ENCODE results near the gene GYS1. TPM values are rescaled to one million over a fixed set of nuclear protein-coding genes. Genes with fewer than 3 reads are reported as not detected.
A peak's percentile ranks its signal among the peaks of the same experiment; 100 is the strongest.

The GYS1 gene
- total RNA-seq, 4 donors from 2014 or later: 33.3 to 39.3 (median 37.3) TPM

DNA sequence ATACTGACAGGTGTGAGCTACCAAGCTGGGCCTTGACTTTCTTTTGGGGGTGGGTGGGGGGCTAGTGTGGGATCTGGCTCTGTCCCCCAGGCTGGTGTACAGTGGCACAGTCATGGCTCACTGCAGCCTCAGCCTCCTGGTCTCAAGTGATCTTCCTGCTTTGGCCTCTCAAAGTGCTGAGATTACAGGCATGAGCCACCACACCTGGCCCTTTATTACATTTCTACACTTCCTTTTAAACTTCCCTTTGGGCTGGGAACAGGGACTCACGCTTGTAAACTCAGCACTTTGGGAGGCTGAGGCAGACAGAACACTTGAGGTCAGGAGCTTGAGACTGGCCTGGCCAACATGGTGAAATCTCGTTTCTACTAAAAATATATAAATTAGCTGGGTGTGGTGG, 16.0 kb downstream of the GYS1 start:
- TF ChIP-seq, protein P1, sequence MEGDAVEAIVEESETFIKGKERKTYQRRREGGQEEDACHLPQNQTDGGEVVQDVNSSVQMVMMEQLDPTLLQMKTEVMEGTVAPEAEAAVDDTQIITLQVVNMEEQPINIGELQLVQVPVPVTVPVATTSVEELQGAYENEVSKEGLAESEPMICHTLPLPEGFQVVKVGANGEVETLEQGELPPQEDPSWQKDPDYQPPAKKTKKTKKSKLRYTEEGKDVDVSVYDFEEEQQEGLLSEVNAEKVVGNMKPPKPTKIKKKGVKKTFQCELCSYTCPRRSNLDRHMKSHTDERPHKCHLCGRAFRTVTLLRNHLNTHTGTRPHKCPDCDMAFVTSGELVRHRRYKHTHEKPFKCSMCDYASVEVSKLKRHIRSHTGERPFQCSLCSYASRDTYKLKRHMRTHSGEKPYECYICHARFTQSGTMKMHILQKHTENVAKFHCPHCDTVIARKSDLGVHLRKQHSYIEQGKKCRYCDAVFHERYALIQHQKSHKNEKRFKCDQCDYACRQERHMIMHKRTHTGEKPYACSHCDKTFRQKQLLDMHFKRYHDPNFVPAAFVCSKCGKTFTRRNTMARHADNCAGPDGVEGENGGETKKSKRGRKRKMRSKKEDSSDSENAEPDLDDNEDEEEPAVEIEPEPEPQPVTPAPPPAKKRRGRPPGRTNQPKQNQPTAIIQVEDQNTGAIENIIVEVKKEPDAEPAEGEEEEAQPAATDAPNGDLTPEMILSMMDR (IDR thresholded peaks at IDR 0.05): no peak
- H3K27ac ChIP-seq (replicated peaks in 1 of 4): peak overlapping the region in 2 of 4 donors; percentile 22 to 88
- H3K9me3 ChIP-seq: no peaks in the 10 kb centered on the region
- 71% methylated on average over 2 of the region's 2 CpGs for WGBS
- H3K4me1 ChIP-seq: peaks cover 20 to 23% (median 22%) of the 10 kb centered on the region in 4 donors
- DNase-seq (ENCODE audit: extremely low spot score): no peak
- H3K4me3 ChIP-seq: no peak overlapping the region
- peaks cover 19 to 77% (median 59%) of the 10 kb centered on the region in 4 donors for H3K36me3 ChIP-seq
- intact Hi-C loops (cut with DNase I): no loop called here
- no peaks in the 10 kb centered on the region for H3K27me3 ChIP-seq

DNA sequence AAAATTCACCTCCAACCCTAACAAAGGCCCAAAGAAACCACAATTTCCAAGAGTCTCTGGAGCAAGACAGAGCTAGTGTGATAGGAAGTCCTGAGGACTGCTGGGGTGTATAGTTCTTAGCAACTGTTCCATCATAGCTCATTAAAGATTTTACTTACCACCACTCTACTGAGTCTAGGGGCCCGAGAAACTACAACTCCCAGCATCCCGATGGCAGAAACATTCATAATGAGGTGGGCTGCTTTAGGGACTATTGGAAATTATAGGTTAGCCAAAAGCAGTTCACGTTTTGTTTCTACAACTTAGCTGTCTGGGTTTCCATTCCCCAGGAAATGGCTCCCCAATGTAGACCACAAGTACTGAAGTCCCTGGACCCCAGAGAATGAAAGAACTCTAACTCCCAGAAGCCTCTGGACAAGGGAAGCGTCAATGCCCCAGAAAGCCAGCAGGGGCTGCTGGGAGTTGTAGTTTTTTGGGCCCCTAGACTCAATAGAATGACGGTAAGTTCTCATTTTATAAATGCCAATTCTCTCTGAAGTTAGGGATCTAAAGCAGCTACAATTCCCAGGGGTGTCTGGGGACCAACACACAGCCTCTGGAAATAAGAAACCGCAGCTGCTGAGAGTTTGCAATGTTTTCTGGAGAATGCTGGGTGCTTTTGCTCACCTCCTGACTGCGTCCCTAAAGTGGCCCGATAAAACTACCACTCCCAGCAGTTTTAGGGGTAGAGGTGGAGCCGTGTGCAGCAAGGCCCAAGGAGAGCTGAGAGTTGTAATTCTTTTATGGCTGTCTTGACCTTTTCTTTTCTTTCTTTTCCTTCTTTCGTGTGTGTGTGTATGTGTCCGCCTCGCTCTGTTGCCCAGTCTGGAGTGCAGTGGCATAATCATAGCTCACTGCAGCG, 16.9 kb downstream of the GYS1 start:
- H3K9me3 ChIP-seq: no peaks in the 10 kb centered on the region
- no peak overlapping the region for H3K4me3 ChIP-seq
- intact Hi-C loops (cut with DNase I): no loop called here
- no peaks in the 10 kb centered on the region for H3K27me3 ChIP-seq
- TF ChIP-seq POLR2A (IDR thresholded peaks at IDR 0.05; ENCODE audit: low read depth) (no peak), EP300 (IDR thresholded peaks at IDR 0.05) (no peak), POLR2AphosphoS5 (IDR thresholded peaks at IDR 0.05) (peak in 1 of 2 donors; percentile 12)
- TF ChIP-seq, protein P1 (IDR thresholded peaks at IDR 0.05): peak in 2 of 3 experiments; percentile 14 to 17
- H3K27ac ChIP-seq (replicated peaks in 1 of 4): no peak overlapping the region
- 87% methylated on average over 12 of the region's 13 CpGs for WGBS
- peaks cover 19 to 77% (median 59%) of the 10 kb centered on the region in 4 donors for H3K36me3 ChIP-seq
- peaks cover 21 to 23% (median 22%) of the 10 kb centered on the region in 4 donors for H3K4me1 ChIP-seq
- DNase-seq (ENCODE audit: extremely low spot score): no peak

DNA sequence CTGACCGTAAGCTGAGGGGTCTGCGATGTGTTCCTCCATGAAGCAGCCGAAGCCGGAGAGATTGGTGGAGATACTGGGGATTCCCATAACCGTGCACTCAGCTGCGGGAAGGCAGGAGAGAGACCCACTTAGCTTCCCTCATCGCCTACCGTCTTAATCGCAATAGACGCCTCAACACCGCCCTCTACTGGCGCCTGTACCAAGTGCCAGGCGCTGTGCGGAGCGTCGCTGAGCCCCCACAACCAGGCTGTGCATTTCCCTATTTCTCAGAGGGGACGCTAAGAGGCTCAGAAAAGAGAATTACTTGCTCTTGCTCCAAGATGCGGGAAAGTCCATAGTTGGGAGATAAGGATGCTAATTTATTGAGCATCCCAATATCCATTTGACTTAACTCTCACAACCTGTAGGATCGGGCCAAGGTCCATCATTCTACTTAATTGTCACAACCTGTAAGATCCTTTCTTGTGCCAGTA, 22.1 kb downstream of the GYS1 start:
- Histone ChIP-seq H3K27me3 (no peaks in the 10 kb centered on the region), H3K36me3 (peaks cover 31 to 95% (median 82%) of the 10 kb centered on the region in 4 donors), H3K9me3 (no peaks in the 10 kb centered on the region), H3K27ac (replicated peaks in 1 of 4) (peak overlapping the region in 3 of 4 donors; percentile 32 to 61 (median 51)), H3K4me1 (peaks cover 32 to 41% (median 37%) of the 10 kb centered on the region in 4 donors), H3K4me3 (no peak overlapping the region)
- DNase-seq (ENCODE audit: extremely low spot score): no peak
- TF ChIP-seq POLR2AphosphoS5 (IDR thresholded peaks at IDR 0.05) (peak; percentile 59 to 64), POLR2A (IDR thresholded peaks at IDR 0.05; ENCODE audit: low read depth) (no peak), EP300 (IDR thresholded peaks at IDR 0.05) (no peak)
- TF ChIP-seq, protein P1 (IDR thresholded peaks at IDR 0.05): peak; percentile 85 to 99 (median 95)
- intact Hi-C loops (cut with DNase I): loop anchor here (5.0 kb wide), 1 partner anchor 184 kb away; no protein-coding TSS in a partner anchor
- 21% methylated on average over 19 of the region's 19 CpGs for WGBS

DNA sequence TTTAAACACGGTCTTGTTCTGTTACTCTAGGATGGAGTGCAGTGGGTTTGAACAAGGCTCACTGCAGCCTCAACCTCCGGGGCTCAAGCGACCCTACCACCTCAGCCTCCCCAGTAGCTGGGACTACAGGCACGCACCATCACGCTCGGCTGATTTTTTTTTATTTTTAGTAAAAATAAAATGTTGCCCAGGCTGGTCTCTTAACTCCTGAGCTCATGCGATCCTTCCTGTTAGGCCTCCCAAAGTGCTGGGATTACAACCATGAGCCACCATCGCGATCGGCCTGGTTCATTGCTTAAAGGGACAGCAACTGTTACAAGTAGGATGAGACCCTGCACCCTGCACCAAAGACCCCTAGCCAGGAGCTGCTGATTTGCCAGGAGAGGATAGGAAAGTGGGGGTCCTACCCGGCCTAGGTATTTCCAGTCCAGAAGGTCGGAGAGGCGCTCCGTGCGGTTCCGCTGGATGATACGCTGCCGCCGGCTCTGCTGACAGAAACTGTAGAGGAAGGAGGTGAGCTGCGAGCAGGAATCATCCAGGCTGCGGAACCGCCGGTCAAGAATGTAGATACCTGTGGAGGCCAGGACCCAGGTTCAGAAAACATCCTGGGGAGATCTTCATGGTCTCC, 22.9 kb downstream of the GYS1 start:
- TF ChIP-seq POLR2AphosphoS5 (IDR thresholded peaks at IDR 0.05) (no peak), POLR2A (IDR thresholded peaks at IDR 0.05; ENCODE audit: low read depth) (no peak), EP300 (IDR thresholded peaks at IDR 0.05) (no peak)
- TF ChIP-seq, protein P1 (IDR thresholded peaks at IDR 0.05): no peak
- no peaks in the 10 kb centered on the region for H3K27me3 ChIP-seq
- H3K9me3 ChIP-seq: no peaks in the 10 kb centered on the region
- 85% methylated on average over 23 of the region's 23 CpGs for WGBS
- peaks cover 31 to 96% (median 82%) of the 10 kb centered on the region in 4 donors for H3K36me3 ChIP-seq
- DNase-seq (ENCODE audit: extremely low spot score): no peak
- H3K4me1 ChIP-seq: peaks cover 32 to 41% (median 38%) of the 10 kb centered on the region in 4 donors
- intact Hi-C loops (cut with DNase I): loop anchor here (5.0 kb wide), 1 partner anchor 183 kb away; no protein-coding TSS in a partner anchor
- no peak overlapping the region for H3K4me3 ChIP-seq
- H3K27ac ChIP-seq (replicated peaks in 1 of 4): peak overlapping the region in 3 of 4 donors; percentile 32 to 61 (median 51)
